Ramos (cell line): ENCODE measurements around the gene CHURC1.

Source experiments
- in situ Hi-C: fragments of 300-500 bp; cut with MboI; formaldehyde crosslinking; loops from one replicate; pipeline ENCODE4 v1.14.3; 2022; ENCODE audit warnings: low sequenced_read_pairs; ENCODE audit not compliant: unreplicated experiment

Gene CHURC1

DNA sequence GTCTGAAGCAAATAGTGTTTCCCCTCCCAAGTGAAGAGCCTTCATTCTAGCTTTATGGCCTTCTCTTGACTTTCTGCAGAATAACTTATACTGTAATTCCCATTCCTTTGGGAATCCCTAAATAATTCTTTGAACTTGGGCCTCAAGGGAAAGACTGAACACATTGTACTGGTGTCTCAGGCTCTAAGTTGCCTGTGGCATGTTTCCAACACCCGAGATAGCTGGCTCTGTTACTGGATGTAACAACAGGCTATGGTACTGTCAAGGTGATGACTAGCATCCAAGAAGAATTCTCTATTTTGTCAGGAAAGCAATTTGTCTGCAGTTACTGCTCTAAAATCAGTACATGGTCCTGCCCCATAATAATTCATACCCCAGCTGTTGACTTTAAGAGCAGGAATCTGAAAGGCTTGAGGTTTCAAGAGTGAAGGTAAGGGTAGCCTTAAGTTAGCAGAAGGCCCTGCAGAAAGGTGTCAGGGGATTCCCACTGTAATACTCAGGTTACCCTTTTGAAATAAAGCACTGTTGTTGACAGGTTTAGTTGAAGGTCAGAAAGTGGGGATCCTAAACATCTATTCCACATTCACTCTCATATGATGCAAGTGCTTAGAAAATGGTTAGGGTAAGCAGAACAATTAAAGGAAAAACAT, 23.0 kb downstream of the CHURC1 start:
- in situ Hi-C loops = no loop called here

DNA sequence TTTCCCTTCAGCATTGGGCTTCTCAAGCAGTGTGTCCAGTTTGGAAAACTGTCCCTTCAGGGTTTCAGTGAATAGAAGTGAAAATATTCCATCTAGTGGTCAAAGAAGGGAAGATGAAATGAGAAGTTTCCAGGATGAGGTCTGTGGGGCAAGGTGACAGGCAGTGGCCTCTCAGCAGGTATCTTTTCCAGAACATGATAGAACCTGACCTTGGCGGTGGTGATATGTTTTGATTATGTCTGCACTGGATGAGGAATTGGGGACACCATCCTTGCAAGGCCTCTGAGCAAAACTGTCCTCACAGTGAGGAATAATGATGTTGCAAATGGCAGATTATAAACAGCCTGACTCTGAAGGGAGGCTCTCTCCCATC, 23.6 kb downstream of the CHURC1 start:
- in situ Hi-C loops = no loop called here

DNA sequence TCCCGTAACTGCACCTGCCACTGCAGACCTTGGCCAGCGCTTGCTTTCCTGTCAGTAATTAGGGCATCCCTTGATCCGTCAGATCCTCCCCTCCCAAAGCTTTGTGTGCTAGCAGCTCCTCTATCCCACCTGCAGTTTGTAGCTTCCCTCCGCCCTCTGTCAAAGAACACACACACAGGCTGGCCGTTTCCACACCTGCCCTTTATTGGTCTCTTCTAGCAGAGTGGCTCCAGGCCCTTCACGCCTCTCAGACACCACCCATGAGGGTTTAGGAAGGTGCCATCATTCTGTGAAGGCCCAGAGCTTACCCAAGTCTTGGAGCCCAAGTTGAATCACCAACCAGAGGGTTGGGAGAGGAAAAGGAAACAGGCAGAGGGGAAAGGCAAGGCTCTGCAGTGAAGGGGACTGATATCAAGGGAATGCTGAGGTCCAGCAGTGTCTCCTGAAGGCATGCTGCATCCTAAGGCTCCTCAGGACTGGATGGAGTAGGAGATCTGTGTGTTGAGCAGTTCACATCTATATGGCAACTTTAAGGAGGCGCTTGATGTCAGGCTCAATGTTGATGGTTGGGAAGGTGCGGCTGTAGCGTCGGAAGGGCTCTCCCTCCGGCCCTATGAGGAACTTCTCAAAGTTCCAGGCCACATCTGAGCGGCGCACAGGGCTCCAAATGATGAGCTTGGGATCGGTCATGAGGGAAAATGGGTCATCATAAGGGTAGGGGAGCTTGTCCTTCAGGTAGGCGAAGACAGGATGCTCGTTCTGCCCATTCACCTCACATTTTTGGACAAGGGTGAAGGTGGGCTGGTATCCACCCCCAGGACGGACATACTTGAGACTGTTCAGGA, 24.9 kb downstream of the CHURC1 start:
- in situ Hi-C loops = no loop called here

DNA sequence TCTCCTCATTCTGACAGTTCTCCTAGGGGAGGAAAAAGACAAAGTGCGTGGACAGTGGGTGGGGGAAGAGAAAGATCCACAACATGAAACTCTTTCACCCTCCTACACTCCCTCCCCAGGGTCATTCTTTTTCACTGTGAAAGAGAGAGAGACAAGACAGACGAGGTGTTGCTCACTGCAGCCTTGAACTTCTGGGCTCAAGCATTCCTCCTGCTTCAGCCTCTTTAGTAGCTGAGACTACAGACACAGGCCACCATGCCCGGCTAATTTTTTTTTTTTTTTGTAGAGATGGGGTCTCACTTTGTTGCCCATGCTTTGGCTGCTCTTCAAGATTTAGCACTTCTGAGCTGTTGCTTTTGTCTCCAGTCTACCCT, 25.5 kb downstream of the CHURC1 start:
- in situ Hi-C loops = no loop called here

DNA sequence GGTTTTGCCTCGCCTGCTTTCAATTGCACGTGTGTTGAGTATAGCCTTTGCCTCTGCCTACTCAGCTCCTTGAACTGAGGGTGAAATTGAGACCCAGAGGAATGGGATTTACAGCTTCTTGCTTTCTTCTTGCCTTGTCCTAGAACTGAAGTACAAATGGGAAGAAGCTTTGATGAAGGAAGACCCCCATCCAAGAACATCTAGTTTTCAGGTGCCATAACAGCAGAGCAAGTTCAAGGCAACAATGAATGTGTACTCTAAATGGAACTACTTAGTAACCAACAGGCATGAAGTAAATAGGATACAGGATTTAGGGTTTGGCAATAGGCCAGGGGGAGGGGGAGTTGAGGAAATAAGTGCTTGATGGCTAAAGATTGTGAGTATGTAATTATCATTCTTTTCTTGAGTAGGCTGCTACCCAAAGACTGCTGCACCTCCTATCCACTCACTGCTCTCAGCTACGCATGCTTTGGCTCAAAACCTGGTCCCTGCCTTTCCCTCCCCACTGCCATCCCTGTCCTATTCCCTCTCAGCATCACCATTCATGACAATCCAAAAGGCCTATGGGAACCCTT, 26.2 kb downstream of the CHURC1 start:
- in situ Hi-C loops = no loop called here

DNA sequence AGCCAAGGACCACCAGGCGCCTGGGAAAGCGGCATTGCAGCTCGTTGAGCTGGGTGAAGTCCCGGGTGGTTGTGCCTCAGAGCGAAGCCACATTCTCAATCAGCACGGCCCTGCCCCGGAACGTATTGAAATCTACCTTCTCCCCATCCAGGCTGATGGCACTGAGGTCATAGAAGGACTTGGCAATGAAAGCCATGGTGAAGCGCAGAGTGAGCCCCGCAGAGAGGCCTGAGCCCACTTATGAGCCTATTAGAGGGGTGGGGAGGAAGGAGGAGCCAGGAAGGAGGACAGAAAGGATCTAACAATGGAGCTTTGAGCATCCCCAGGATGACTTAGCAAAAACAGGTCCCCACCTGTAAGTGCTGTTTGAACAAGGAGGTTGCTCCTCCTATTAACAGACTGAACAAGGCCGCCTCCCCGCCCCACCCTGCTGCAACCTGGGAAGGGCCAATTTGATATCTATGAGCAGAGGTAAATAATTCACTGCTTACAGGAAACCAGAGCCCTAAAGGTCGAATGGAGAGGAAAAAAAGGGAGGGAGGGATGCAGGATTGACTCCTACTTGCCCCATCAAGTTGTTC, 28.4 kb downstream of the CHURC1 start, which contains the start of gene GPX2:
GPX2 (minus strand) TSS at position 215 of the 581 bp plus-strand sequence; CDS start at position 196, 19 bp downstream.
- in situ Hi-C loops = no loop called here

DNA sequence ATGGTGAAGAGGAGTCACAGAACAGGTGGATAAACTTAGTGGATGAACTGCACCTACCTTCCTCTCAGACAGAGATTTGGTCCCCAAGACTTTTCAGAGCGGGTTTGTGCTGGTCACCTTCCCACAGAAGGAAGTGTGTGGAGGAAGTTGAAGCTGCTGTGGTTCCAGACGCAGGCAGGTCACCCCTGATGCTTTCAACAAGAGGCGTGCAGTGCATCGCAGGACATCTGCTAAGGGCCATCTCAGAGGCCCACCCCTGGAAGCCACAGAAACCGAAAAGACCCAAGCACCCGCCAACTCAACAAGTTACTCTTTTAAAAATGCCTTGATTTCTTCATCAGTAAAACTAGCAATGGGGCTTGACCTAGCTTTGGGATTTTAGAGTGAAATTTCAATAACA, 29.3 kb downstream of the CHURC1 start:
- in situ Hi-C loops = no loop called here

DNA sequence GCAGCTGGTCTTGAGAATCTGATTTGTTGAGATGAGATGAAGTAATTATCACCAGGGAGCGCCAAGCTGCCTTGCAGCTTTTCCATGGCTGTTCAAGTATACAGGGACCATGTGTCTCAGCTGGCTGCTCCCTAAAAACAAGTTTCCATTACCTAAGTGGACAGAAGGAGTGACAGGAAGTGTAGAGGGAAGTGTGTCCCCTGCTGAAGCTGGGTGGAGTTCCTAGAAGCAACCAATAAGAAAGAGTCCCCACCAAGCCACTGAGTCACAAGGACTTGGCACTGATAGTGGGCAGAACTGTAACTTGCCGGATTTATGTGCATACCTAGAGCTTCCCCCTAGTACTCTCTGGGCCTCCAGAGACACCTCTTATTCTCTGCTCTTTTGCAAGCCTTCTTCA, 29.8 kb downstream of the CHURC1 start:
- in situ Hi-C loops = no loop called here

DNA sequence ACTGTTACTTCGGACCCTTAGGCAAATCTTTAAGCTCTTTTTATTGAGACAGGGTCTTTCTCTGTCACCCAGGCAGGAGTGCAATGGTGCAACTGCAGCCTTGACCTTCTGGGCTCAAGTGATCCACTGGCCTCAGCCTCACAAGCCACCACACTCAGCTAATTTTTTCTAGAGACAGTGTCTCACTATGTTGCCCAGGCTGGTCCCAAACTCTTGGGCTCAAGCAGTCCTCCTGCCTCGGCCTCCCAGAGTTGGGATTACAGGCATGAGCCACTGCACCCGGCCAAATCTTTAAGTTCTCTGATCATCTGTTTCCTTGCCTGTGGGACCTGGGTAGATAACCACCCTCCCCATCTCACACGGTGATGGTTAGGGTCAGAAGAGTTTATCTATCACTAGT, 30.6 kb downstream of the CHURC1 start:
- in situ Hi-C loops = no loop called here

DNA sequence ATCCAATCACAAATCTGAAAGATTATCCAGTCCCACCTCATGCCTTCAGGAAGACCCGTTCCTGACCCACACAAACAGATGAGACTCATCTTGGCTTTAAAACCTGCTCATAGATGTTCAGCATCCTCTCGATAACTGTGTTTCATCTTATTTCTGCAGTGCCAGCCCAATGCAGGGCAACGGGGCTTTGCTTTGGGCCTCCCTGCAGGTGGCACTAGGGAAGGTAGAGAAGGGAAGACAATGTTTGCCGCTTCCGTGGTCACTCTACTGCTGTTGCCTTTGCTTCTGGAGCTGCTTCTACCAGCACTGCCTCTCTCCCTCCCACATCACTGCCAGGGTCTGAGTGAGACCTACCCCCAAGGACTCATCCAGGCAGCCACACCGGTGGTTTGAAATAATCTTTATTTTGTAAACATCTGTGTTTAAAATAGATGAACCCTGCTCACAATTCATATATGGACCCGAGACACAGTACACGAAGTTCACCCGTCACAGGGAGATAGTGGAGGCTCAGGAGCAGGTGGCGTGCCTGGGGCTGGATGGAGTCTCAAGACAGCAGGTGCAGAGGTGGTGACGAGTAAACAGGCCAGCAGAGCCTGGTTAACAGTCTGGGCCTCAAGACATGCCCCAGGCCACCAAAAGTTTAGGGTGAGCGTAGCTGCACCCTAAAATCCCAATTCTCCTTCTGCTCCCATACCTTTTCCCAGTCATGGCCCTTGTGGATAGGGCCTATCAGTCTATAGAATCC, 31.4 kb downstream of the CHURC1 start:
- in situ Hi-C loops = no loop called here

DNA sequence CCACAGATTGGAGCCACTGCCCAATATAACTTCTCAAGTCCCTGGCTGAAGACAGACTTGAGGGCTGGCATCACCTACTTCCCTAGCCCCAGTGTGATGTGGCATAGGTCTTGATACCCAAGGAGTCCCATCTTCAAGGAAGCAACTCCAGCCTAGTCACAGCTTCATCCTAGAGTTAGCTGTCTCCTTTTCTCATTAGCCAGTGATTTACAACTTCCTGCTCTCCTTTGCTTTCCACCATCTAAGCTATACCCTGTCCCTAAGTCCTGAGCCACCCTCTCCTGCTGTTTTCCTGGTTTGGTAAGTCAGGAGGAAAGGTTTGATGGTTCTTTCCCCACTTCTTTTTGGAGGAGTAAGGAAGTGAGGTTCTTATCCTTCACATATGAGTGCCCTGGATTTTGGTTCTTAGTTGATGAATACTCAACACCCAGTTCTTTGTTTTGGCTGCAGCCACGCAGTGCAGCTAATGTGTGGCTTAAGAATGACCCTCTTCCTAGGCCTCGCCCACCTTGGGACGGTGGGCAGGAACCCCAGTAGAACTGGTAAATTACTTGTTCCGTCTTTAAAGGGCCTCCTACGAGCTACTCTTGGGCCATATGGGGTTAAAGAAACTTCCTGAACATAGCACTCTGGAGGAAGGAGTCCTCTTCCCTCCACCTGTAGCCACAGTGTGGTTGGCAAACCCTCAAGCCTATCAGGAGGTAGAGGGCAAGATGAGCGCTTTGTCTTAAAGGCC, 32.2 kb downstream of the CHURC1 start:
- in situ Hi-C loops = no loop called here

DNA sequence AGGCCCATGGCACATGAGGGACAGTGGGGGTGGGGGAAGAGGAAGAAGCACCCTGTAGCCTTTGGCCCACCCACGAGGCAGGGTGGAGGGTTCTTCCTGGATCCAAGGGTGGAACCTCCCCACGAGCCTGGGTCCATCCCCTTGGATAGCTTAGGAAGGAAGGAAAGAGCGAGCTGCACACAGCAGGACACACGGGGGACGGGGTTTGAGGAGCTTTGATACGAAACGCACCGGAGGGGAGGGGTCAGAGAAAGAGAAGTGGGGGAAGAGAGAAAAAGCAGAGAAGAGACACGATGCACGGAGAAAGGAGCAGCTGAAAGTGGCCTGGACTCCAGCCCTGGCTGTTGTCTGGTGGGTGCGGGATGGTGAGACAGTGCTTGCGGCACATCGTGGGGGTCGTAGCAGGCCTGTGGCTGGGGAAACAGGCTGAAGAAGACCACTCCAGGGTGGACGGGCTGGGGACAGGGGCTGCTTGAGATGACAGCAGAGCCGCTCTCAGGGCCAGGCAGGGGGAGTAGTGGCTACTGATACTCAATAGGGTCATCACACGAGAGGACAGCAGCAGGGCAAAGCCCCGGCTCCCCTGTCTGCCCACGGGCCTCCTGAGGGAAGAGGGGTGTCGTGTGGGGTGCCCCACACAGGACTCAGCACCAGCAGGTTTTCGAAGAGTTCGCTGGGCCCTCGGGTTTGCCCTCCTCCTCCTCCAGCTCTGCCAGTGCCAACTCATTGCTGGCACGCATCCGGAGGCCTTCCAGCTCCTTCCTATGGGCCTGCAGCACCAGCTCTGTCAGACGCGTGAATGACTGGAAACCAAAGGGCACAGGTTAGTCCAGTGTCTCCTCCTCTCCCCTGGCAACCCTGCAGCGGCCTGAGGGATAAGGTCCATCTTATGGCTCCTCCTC, 33.7 kb downstream of the CHURC1 start:
- in situ Hi-C loops = no loop called here

DNA sequence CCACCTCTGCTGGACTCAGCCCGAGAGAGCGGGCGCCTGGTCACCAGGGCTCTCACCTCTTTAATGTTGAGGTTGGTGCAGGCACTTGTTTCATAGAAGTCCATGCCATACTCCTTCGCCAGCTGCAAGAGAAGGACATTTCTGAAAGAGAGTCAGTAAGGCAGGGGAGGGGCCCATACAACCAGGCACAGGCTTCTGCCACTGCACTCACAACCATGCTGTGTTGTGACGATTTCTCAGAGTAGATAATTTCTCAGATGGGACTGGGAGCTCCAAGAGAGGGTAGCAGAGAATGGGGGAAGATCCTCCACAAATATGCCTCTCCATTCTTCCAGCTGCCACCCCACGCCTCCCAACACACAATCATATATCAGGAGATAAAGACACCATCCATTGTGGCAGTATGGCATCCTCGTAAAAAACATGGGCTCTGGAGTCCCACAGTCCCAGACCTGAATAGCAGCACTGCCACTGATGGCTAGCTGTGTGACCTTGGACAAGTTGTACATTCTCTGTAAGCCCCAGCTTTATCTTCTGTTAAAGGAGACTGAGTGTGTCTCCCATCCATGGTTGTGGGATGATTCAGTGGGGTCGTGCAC, 34.5 kb downstream of the CHURC1 start:
- in situ Hi-C loops = no loop called here

DNA sequence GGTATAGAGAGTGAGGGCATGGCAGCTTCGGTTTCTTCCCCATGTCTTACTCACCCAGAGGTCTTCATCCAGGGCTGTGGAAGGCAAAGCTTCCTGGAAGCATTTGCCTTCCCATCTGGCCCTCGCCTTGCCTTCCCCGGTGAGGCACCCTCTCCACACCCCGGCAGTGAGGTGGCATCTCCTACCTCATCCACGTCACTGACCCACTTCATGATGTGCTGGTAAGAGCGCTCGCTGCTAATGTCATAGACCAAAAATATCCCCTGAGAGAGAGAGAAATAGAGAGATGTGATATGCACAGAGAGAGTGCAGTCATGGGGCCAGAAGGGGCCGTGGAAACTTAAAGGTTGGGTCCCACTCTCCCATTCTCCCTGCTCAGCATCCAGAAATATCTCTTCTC, 36.6 kb downstream of the CHURC1 start:
- in situ Hi-C loops = no loop called here

DNA sequence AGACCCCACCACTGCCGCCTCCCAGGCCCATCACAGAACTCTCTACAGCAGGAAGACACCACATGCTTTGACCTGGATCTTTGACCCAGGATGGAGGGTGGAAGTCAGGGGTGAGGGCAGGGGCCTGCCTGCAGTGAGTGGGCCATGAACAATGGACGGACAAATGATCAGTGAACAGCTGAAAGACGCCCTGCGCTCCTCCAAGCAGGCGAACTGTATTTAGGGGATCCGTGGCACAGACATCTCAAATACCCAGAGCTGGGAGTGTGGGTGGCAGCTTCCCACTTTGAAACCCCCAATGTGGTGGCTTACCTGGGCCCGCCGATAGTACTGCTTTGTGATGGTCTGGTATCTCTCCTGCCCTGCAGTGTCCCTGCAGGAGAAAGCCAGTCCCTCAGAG, 37.0 kb downstream of the CHURC1 start:
- in situ Hi-C loops = no loop called here

DNA sequence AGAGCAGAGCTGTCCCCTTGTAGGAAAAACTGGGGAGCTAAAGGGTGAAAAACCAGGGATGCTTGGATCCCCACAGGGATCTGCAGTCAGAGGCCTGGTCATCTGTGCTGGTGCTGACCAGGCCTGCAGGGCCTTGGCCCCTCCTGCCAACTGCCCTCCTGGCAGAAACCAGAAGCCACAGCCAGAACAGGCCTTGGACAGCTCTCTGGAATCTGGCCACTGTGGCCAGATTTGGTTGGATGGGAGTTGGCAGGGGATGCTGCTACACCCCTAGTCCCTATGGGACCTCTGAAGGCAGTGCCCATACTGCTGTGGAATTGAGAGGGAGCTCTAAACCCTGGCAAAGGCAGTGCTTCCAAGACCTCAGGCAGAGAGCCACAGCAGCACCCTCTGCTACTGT, 37.5 kb downstream of the CHURC1 start:
- in situ Hi-C loops = no loop called here

DNA sequence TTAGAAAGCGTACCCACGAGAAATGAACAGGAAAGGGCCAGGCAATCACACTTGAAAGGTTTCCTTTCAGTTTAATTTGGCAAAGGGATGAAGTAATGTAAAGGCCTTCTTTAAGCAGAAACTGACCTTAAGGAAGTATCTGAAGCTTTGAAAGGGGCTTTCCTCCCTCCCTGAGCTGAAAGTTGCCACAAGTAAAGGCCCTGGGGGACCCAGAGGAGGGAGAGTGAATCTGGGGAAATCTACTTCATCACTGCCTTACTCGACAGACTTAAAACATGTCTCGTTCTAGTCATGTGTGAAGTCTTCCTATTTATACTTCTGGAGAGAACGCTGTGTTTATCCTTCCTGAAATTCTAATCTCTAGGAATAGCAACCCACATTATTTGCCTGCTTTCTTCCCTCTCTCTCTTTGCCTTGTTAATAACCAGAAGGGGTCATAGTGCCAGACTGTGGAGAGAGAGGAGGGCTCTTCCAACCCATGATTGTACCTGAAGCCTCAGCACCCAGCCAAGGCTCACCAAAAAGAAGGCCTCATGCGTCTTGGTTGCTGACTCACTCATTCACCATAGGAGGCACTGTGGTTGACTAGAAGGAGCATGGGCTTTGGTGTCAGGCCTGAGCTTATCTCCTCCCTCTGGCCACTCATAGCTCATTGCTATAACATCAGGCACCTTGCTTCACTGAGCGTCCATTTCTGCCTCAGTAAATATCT, 38.5 kb downstream of the CHURC1 start:
- in situ Hi-C loops = no loop called here

DNA sequence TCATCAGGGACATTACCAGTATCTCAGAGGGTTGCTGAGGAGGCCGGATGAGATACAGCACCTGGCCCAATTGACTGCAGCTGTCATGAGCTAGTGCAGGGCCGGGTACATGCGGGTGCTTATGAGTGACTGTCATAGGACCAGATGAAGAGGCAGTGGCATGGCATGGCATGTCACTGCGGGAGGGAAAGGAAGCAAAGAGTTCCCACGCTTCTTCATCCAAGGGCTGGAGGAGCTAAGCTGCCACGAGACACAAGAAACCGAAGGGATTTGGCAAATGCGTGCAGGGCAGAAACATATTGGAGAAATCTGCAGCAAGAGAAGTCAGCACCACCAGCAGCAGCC, 39.0 kb downstream of the CHURC1 start:
- in situ Hi-C loops = no loop called here
